GM19240 (cell line): ENCODE data around the gene SPATA9.

Experiments
- DNase-seq: peaks from one replicate; pipeline ENCODE4 v3.0.0; 2011; ENCODE audit warnings: low spot score; ENCODE audit not compliant: insufficient read length

Gene SPATA9

DNA sequence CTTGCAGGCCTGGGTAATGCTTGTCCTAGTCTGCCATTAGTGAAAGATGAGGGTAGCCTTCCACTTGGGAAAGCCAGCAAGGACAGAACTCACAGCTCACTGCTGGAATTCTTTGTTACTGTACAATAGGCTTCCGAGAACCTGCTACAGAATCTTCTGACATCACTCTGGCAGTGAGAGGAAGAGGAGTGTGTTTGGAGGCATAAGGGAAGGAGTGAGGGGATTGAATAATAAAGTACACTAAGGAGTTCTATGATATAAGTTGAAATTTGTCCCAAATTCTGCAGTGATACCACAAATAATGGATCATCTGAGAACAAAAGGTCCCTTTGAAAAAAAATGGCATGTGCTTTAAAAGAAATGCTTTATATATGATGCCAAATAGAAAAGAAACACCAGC is at the start of gene SPATA9:
TSS of gene SPATA9 (minus strand) at position 101 of the 400 bp plus-strand sequence. CDS start 137 bp downstream, outside the sequence.
- DNase-seq, result no peak

GRCh38 chr5:95731571-95732554 is 49.1 kb upstream of the SPATA9 start:
- no peak for DNase-seq

DNA sequence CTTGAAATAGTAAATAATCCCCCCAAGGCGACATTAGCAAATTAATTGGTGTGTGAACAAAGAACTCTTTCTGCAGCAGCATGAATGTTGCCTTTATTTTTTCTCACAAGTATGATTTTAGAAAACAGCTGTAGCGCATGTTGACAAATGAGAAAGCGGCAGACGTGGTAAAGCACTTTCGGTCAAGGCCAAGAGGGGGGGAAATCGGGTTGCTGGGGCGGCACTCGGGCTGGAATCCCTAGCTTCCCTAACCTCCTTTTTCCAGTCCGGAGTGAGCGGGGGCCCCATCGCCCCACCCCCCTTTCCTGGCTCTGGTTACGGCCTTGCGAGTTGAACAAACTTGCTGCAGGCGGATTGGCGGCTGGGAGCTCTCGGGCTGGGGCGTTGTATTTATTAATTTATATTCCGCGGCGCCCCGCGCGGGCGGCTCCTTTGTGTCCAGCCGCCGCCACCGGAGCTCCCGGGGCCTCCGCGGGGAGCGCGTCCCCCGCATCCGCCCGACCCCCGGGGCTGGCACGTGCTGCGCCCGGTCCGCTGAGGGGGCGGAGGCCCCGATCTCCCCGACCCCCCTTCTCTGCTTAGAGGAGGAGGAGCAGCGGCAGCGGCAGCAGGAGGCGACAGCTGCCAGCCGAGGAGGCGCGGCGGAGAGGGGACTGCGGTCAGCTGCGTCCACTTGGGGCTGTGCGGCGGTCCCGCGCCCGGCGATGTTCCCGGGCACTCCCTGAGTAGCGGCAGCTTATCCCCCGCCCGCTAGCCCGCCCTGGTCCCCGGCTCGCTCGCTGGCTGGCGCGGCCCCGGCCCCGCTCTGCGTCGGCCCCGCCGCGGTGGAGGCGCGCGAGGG is 48.2 kb upstream of the SPATA9 start, which contains the start of gene RHOBTB3:
TSS of gene RHOBTB3 (plus strand) at position 607 of the 841 bp plus-strand sequence. CDS start 347 bp downstream, outside the sequence.
- no peak for DNase-seq

GRCh38 chr5:95730011-95730700 is 47.4 kb upstream of the SPATA9 start:
- DNase-seq, result no peak

GRCh38 chr5:95729115-95730010 is 46.6 kb upstream of the SPATA9 start:
- DNase-seq, result no peak

GRCh38 chr5:95728494-95729114 is 45.8 kb upstream of the SPATA9 start:
- DNase-seq, result no peak

DNA sequence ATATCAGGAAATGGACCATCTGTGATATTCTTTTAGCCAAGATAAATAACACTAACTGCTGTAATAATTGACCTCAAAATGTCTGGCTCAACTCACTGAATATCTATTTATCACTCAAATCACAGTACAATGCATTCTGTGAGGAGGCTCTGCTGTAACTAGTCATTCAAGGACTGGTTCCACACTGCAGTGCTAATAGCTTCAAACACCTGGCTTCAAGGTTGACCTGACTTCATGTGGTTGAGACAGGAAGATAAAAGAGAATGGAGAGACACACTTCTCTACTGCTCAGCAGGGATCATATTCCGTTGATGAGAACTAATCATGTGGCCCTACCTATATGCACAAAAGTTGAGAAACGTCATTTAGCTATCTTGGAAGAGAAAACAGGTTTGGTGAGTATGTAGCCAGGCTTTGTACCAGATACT is 45.0 kb upstream of the SPATA9 start:
- no peak for DNase-seq

DNA sequence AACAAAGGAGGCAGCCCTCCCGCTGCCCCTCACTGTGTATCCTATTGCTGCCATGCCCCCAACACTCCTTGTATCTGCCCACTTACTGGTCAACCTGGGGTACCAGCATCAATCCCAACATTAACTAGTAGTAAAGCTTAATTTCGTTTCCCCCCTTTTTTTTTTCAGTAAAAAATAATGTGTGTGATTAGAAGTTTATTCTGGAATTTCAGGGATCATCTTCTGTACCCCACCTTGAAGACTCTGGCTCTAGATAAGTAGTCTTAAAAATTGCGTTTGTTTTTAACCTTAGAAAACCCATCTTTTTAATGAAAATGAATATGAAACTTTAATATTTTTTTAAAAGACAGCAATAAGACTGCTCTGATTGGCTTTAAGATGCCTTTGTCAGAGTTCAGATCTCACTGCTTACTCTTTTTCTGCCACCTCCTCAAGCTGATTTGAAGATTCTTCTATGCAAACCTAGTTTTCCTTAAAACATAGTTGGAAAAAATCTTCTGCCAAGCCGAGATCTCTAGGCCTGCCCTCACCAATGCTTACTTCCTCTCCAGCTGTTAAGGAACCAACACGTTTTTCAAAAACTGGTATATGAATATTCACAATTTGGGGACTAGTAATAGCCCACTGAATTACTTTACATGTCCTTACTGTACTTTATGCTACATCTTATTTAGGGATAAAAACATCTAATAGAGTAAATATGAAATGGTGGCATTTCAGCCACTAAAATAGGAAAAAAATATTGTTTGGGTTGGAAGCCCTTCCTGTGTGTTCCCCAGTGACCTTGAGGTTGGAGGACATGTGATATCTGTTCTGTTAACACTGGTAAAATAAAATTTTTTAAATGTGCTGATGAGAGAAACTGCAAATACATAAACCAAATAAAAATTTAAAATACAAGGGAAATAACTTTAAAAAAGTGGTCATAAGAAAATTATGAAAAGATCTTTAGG is 44.3 kb upstream of the SPATA9 start:
- DNase-seq, result no peak

GRCh38 chr5:95725937-95726810 is 43.4 kb upstream of the SPATA9 start:
- no peak for DNase-seq

DNA sequence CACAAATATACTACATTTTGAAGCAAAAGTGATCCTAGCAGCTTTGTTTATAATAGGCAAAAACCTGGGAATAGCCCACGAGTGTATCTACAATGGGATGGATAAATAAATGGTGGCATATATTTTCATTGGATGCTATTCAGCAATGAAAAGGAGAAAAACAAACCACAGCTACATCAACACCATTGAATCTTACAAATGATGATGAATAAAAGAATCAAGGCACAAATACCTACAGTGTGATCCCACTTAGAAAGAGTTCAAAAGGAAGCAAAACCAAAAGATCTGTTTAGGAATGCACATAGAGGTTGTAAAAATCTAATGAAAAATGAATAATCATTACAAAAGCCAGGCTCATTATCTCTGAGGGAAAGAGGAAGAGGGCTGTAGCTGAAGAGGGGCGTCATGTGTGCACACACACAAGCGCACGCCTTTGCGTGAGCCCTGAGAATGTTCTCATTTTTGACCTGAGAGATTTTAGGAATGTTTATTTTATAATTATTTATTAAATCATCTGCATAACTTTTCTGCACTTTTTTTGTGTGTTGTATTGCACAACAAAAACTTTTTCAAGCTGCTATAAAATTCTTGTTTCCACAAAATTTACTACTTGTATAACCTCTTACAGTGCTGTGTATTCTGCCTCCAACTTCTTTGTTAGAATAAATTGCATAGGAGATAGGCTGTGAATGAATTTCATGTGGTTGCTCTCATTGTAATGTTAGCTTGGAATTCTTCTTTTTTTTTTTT is 42.5 kb upstream of the SPATA9 start:
- no peak for DNase-seq

DNA sequence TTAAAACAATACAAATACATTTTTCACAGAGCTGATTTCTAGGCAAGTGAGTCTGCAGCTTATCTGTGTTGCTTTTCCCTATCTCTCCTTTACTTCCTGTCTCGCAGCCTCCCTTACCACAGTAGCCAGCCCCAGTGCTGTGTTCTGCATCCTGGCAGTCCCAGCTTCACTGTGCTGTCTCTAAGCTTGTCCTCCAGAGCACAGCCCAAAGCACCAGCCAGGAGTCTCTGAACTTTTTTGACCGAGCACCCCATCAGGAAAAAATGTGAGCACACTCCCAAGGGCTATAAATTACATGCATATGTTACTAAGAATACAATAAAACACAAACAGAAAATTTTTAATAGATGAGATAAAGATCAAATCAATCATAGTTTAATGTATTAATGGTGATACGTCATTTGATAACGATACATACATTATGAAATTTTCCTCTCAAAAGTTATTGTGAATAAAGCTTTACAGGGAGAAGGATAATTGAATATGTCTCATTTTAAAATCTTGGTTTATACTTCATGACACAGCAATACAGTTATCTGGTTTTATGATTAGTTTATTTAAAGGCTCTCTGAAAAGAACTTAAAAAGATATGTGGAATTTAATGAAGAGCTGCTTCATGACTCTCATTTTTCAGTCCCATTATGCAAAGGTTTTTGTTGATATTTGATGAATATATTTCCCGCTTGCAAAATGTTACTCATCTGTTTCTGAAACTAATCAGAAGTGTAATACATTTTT is 41.0 kb upstream of the SPATA9 start:
- DNase-seq, result no peak

DNA sequence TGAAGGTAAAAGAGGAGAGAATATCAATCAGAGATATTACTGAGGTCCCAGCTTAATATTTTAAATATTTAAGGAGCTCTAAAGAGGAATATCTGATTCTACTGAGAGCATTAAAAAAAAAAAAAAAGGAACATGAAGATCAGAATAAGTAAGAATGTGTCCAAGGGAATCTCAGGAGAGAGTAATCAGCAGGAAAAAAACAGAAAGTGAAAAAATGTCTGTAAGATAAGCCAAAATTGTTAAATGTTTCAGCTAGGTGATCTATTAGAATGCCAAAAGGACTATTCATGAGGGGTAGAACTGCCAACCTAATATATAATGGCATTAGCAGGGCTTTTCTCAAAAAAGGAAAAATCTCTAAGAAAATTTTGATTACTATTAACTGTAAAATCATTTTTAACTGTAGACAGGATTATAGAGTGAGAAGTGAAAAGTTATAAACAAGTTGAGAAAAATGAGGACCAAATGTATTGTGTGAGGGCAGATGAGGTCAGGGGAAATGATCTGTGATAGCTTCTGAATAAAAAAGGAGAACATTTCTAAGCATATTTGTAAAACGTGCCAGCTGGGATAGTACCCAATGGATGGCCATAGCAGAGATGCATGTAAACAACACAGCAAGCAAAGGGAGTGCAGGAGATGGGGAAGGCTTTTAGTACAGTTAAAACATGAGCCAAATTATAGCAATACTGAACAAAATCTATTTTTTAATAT is 38.9 kb upstream of the SPATA9 start:
- DNase-seq, result no peak

DNA sequence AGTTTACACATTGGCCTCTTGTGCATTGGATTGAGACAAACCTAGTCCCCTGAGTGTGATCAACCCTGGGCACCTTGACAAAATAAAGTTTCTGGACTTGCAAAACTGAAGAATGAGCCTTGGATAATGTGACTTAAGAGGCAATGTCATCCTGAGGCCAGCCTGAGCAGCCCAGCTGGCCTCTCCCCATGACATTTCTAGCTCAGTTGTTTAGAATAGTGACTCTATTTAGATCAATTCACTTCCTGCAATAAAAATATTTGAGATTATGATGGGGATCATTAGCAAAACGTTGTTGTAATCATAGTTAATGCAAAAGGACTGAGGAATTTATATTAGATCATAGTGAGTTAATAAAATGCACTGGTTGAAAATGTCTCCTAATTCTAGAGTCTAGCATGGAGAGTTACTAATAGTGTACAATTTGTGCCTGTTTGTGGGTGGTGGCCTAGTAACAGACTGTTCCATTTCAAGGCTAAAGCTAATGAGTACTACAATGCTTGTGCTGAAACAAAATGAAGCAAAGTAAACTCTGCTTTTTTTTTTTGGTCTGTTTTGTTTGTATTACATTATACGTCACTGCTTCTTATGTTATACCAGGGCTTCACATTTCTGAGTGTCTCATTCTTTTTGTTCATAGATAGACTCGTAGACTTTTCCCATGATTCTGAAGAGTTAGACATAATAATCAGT is 37.4 kb upstream of the SPATA9 start:
- no peak for DNase-seq

DNA sequence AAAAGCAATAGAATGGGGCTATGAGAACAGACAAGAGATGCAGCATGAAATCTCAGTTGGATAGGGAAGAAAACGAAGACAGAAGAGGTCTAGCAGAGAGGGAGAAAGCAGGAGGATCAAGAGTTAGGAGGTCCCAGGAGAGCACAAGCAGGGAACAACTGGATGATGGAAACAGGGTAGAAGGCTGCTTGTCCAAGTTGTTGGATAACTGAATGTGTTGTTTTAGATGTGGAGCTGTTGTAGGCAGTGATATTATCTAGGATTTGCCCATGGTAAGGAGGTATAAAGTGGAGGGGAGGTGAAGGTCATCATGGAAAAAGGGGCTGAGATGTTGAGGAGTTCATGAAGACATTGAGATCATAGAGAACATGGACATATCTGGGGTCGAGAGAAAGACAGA is 35.9 kb upstream of the SPATA9 start:
- DNase-seq, result no peak

- no peak for DNase-seq
Observed at GRCh38 chr5:95718203-95718602, 35.4 kb upstream of the SPATA9 start.
